Stimulated activated naive CD8-positive, alpha-beta T cell treated with anti-CD3 and anti-CD28 coated beads, Interleukin-15, Interleukin-2, amounts not matched to agents 100 ng/mL and 50 ng/mL, for 24 hours (primary cell): ENCODE results near the gene TLK1.

Experiments used
- H3K27ac Mint-ChIP-seq: one replicate; pipeline ENCODE4 v1.8.0; 2021; ENCODE audit warnings: mild to moderate bottlenecking, mixed read lengths
- H3K27me3 Mint-ChIP-seq: one replicate; pipeline ENCODE4 v1.8.0; 2021; ENCODE audit warnings: mixed read lengths
- H3K36me3 Mint-ChIP-seq: one replicate; pipeline ENCODE4 v1.8.0; 2021; ENCODE audit warnings: low read depth, mixed read lengths
- H3K4me1 Mint-ChIP-seq: one replicate; pipeline ENCODE4 v1.8.0; 2021; ENCODE audit warnings: low read depth, mixed read lengths
- H3K4me3 Mint-ChIP-seq: one replicate; pipeline ENCODE4 v1.8.0; 2021; ENCODE audit warnings: mild to moderate bottlenecking, mixed read lengths
- H3K9me3 Mint-ChIP-seq: one replicate; pipeline ENCODE4 v1.8.0; 2021; ENCODE audit warnings: mixed read lengths

The TLK1 gene

DNA sequence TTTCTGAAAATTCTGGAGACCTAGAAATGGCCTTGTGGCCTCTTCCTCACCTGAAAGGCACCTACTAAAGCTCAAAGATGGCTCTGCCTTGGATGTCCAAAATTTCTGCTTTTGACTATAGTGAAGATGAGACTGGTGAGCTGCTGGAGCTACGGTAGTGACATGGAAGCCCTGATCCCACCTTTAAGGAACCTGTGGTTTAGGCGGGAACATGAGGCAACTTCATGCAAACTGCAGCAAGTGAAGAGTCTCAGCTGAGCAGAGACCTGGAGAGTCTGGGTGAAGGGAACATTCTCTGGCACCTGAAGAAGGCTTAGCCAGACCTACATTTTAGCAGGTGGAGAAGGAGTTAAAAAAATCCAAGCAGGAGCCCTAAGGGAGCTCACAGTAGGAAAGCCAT lies 191.7 kb downstream of the TLK1 start:
- no peaks in the 10 kb centered on the region for H3K9me3 Mint-ChIP-seq
- H3K4me1 Mint-ChIP-seq: peaks cover 8% of the 10 kb centered on the region
- no peaks in the 10 kb centered on the region for H3K27me3 Mint-ChIP-seq
- no peak overlapping the region for H3K4me3 Mint-ChIP-seq
- peaks cover 38% of the 10 kb centered on the region for H3K36me3 Mint-ChIP-seq
- no peak overlapping the region for H3K27ac Mint-ChIP-seq

DNA sequence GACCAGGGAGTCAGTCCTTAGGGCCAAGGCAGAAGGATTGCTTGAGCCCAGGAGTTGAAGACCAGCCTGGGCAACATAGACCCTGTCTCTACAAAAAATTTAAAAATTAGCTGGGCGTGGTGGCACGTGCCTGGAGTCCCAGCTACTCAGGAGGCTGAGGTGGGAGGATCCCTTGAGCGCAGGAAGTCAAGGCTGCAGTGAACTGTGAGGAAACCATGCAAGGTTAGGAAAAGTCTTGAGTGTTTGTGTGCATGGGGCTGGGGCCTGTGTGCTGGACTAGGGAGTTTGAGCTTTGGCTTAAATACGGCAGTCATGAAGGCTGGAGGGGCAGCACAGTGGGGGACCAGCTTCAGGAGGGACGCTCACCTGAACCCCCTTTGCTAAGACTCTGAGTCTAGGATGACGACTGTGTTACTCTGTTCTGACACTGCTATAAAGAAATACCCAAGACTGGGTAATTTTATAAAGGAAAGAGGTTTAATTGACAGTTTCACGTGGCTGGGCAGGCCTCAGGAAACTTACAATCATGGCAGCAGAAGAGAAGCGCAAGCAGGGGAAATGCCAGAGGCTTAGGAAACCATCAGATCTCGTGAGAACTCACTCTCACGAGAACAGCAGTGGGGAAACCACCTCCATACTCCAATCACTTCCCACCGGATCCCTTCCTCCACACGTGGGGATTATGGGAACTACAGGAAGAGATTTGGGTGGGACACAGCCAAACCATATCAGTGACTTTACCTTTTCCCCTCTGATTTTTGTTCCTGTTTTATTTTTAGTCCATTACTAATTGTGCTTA lies 192.3 kb downstream of the TLK1 start:
- H3K4me3 Mint-ChIP-seq: no peak overlapping the region
- H3K36me3 Mint-ChIP-seq: peaks cover 44% of the 10 kb centered on the region
- H3K4me1 Mint-ChIP-seq: peaks cover 6% of the 10 kb centered on the region
- H3K9me3 Mint-ChIP-seq: no peaks in the 10 kb centered on the region
- peak overlapping the region; percentile 26 for H3K27ac Mint-ChIP-seq
- H3K27me3 Mint-ChIP-seq: no peaks in the 10 kb centered on the region

- H3K4me1 Mint-ChIP-seq: no peaks in the 10 kb centered on the region
- H3K4me3 Mint-ChIP-seq: no peak overlapping the region
- peaks cover 50% of the 10 kb centered on the region for H3K36me3 Mint-ChIP-seq
- no peaks in the 10 kb centered on the region for H3K27me3 Mint-ChIP-seq
- no peaks in the 10 kb centered on the region for H3K9me3 Mint-ChIP-seq
- H3K27ac Mint-ChIP-seq: no peak overlapping the region
These were observed 193.1 kb downstream of the TLK1 start for GRCh38 chr2:170967553-170967952.

DNA sequence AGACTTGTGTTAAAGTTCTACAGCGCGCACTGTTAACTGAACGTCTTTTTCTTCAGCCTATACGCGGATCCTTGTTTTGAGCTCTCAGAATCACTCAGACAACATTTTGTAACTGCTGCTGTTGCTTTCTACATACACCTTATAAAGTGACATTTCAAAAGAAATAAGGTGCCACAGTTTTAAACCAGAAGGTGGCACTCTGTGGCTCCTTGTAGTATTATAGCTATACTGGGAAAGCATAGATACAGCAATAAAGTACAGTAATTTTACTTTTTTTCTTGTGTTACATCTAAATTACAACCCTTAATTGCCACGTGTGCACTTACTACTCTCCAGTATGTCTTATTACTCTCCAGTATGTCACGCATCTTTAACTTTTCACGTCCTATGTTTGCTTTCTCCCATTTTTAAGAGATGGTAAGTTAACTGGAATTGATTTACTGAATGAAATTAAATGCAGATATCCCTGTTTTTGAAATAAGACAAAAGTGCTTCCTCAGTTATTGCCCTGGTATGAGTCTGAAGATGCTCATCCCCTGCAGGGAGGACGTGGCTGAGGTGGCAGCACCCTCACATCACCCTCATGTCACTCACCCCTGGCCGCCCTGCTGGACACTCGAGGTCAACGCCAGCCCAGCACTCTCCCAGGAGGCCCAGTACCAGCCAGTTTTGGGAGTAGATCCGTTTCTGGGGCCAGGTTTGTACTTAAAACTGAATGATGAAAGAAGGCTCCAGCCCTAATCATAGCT lies 193.9 kb downstream of the TLK1 start:
- peaks cover 57% of the 10 kb centered on the region for H3K36me3 Mint-ChIP-seq
- H3K27me3 Mint-ChIP-seq: no peaks in the 10 kb centered on the region
- no peak overlapping the region for H3K27ac Mint-ChIP-seq
- H3K4me1 Mint-ChIP-seq: no peaks in the 10 kb centered on the region
- no peaks in the 10 kb centered on the region for H3K9me3 Mint-ChIP-seq
- H3K4me3 Mint-ChIP-seq: no peak overlapping the region

GRCh38 chr2:170965446-170966225 lies 195.1 kb downstream of the TLK1 start:
- H3K4me1 Mint-ChIP-seq: no peaks in the 10 kb centered on the region
- H3K4me3 Mint-ChIP-seq: no peak overlapping the region
- H3K27ac Mint-ChIP-seq: no peak overlapping the region
- no peaks in the 10 kb centered on the region for H3K9me3 Mint-ChIP-seq
- peaks cover 66% of the 10 kb centered on the region for H3K36me3 Mint-ChIP-seq
- no peaks in the 10 kb centered on the region for H3K27me3 Mint-ChIP-seq

GRCh38 chr2:170963386-170963785 lies 197.3 kb downstream of the TLK1 start:
- H3K9me3 Mint-ChIP-seq: no peaks in the 10 kb centered on the region
- H3K4me3 Mint-ChIP-seq: no peak overlapping the region
- H3K27me3 Mint-ChIP-seq: no peaks in the 10 kb centered on the region
- peaks cover 80% of the 10 kb centered on the region for H3K36me3 Mint-ChIP-seq
- no peaks in the 10 kb centered on the region for H3K4me1 Mint-ChIP-seq
- H3K27ac Mint-ChIP-seq: no peak overlapping the region

DNA sequence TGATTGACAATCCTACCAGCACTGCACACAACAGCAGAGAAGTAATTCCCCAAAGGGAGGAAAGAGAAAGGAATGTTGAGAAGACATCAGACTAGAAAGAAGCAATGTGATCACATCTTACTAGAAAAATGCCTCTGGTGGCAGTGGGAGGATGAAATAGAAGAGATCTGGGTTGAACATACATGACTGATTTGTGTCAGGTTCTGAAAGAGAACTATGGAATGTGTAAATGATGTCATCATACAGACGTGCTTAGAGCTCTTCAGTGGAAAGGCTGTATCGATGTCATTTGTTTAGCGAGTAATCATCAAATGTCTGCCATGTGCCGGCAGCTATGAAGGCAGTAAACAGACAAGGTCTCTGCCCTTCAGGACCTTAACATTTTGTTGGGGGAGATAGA lies 206.8 kb downstream of the TLK1 start:
- no peaks in the 10 kb centered on the region for H3K9me3 Mint-ChIP-seq
- H3K4me3 Mint-ChIP-seq: no peak overlapping the region
- no peaks in the 10 kb centered on the region for H3K27me3 Mint-ChIP-seq
- peaks cover 3% of the 10 kb centered on the region for H3K4me1 Mint-ChIP-seq
- peaks cover 76% of the 10 kb centered on the region for H3K36me3 Mint-ChIP-seq
- no peak overlapping the region for H3K27ac Mint-ChIP-seq

DNA sequence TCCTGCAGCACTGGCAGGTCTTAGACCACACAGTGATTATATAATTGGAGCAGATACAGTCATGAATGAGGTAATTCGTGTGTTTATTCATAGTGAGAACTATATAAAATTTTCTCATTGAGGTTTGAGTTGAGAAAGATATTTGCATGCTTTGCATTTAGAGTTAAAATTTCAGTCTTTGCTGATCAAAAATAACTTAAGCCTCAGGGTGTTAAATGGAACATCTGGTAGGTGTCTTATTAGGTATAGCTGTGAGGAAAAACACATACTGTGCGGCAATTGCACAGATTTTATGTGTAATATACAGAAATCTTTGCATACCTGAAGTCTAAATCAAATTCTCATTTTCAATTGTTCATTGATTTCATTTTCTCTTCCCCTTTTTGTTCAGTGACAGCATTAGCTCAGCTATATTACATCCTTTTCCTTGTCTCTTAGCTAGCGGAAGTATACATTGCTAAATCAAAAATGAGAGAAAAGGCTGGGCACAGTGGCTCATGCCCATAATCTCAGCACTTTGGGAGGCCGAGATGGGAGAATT lies 210.4 kb downstream of the TLK1 start:
- H3K27ac Mint-ChIP-seq: no peak overlapping the region

DNA sequence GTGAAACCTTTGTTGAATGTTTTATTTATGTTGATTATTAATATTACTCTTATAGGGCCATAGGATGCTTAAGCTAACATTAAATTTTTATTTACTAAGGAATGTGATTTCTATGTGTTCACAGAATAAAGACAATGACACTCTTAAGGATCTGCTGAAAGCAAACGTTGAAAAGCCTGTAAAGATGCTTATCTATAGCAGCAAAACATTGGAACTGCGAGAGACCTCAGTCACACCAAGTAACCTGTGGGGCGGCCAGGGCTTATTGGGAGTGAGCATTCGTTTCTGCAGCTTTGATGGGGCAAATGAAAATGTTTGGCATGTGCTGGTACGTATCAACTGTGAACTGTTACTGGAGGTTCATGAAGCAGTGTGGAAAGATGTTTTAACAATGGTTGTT lies 211.3 kb downstream of the TLK1 start:
- Mint-ChIP-seq H3K9me3 (no peaks in the 10 kb centered on the region), H3K27ac (no peak overlapping the region), H3K4me1 (peaks cover 15% of the 10 kb centered on the region), H3K4me3 (no peak overlapping the region), H3K36me3 (peaks cover 53% of the 10 kb centered on the region), H3K27me3 (no peaks in the 10 kb centered on the region)

More for the DNA sequence above, 210.4 kb downstream of the TLK1 start:
- H3K4me1 Mint-ChIP-seq: peaks cover 8% of the 10 kb centered on the region
- H3K9me3 Mint-ChIP-seq: no peaks in the 10 kb centered on the region
- H3K4me3 Mint-ChIP-seq: no peak overlapping the region
- H3K27me3 Mint-ChIP-seq: no peaks in the 10 kb centered on the region
- H3K36me3 Mint-ChIP-seq: peaks cover 58% of the 10 kb centered on the region

GRCh38 chr2:170944545-170944944 lies 216.1 kb downstream of the TLK1 start:
- H3K27me3 Mint-ChIP-seq: no peaks in the 10 kb centered on the region
- peaks cover 19% of the 10 kb centered on the region for H3K36me3 Mint-ChIP-seq
- H3K4me3 Mint-ChIP-seq: no peak overlapping the region
- peaks cover 55% of the 10 kb centered on the region for H3K4me1 Mint-ChIP-seq
- H3K27ac Mint-ChIP-seq: no peak overlapping the region
- H3K9me3 Mint-ChIP-seq: no peaks in the 10 kb centered on the region

DNA sequence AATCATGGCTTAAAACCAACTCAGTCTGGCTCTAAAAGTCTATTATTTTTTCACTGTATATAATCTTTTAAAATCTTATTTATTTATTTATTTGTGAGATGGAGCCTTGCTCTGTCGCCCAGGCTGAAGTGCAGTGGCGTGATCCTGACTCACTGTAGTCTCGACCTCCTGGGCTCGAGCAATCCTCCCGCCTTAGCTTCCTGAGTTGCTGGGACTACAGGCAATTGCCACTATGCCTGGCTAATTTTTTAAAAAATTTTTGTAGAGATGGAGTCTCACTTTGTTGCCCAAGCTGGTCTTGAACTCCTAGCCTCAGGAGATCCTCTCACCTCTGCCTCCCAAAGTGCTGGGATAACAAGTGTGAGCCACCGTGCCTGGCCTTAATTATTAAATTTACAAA lies 217.1 kb downstream of the TLK1 start:
- H3K36me3 Mint-ChIP-seq: peaks cover 22% of the 10 kb centered on the region
- H3K4me1 Mint-ChIP-seq: peaks cover 62% of the 10 kb centered on the region

GRCh38 chr2:170943041-170943440 lies 217.7 kb downstream of the TLK1 start:
- Mint-ChIP-seq H3K4me3 (no peak overlapping the region), H3K27ac (no peak overlapping the region), H3K36me3 (peaks cover 25% of the 10 kb centered on the region), H3K4me1 (peaks cover 68% of the 10 kb centered on the region), H3K9me3 (no peaks in the 10 kb centered on the region), H3K27me3 (no peaks in the 10 kb centered on the region)

More for the DNA sequence above, 217.1 kb downstream of the TLK1 start:
- H3K4me3 Mint-ChIP-seq: no peak overlapping the region
- H3K27ac Mint-ChIP-seq: no peak overlapping the region
- no peaks in the 10 kb centered on the region for H3K27me3 Mint-ChIP-seq
- no peaks in the 10 kb centered on the region for H3K9me3 Mint-ChIP-seq

GRCh38 chr2:170942615-170943014 lies 218.1 kb downstream of the TLK1 start:
- Mint-ChIP-seq H3K27me3 (no peaks in the 10 kb centered on the region), H3K36me3 (peaks cover 28% of the 10 kb centered on the region), H3K4me1 (peaks cover 72% of the 10 kb centered on the region), H3K4me3 (no peak overlapping the region), H3K9me3 (no peaks in the 10 kb centered on the region), H3K27ac (no peak overlapping the region)
